Neural progenitor cell (in vitro differentiated cells): Measurements from ENCODE around the gene RAPH1.

Experiments used
- CTCF ChIP-seq: fragments of 200-600 bp; sonication (generic); IDR thresholded peaks from 2 replicates; pipeline ENCODE4 v1.5.1; 2017; ENCODE audit warnings: antibody characterized with exemption, mild to moderate bottlenecking
- EZH2 ChIP-seq: fragments of 200-600 bp; sonication (generic); IDR thresholded peaks from 2 replicates; pipeline ENCODE4 v1.6.1; 2017; ENCODE audit warnings: antibody characterized with exemption, mild to moderate bottlenecking, moderate library complexity
- EZH2phosphoT487 ChIP-seq: fragments of 200-600 bp; sonication (generic); IDR thresholded peaks from 2 replicates; pipeline ENCODE4 v1.6.1; 2017; ENCODE audit warnings: antibody characterized with exemption

DNA sequence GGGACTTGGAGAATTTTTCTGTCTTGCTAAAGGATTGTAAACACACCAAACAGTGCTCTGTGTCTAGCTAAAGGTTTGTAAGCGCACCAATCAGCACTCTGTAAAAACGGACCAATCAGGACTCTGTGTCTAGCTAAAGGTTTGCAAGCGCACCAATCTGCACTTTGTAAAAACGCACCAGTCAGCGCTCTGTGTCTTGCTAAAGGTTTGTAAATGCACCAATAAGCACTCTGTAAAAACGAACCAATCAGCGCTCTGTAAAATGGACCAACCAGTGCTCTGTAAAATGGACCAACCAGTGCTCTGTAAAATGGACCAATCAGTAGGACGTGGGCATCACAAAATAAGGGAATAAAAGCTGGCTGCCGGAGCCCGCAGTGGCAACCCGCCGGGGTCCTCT lies 190.4 kb downstream of the RAPH1 start:
- TF ChIP-seq CTCF = no peak
- TF ChIP-seq EZH2 = no peak
- TF ChIP-seq EZH2phosphoT487 = no peak
